AG04449 (cell line): ENCODE results near the gene ZFP82.

Experiments used
- CTCF ChIA-PET: fragments of 350-600 bp; formaldehyde crosslinking; extraction: SDS; loops from one replicate; lab custom pipeline; 2021; ENCODE audit warnings: antibody characterized with exemption; lab: Yijun Ruan, JAX
- POLR2A ChIA-PET: fragments of 400-600, 350-600 bp; formaldehyde crosslinking; extraction: SDS; loops from one replicate; lab custom pipeline; 2020; ENCODE audit warnings: antibody characterized with exemption, inconsistent platforms; lab: Yijun Ruan, JAX
- DNase-seq: peaks from one replicate; pipeline ENCODE4 v3.0.0-alpha.2; 2010; ENCODE audit warnings: low read depth, low spot score
- H3K4me3 ChIP-seq: 2 replicates; pipeline ENCODE4 v1.5.1; 2011; ENCODE audit warnings: low read depth, mild to moderate bottlenecking, control low read depth, low read length
- CTCF ChIP-seq: IDR thresholded peaks from one replicate; pipeline ENCODE4 v1.5.1; 2011; ENCODE audit warnings: mild to moderate bottlenecking, moderate library complexity, low read length, control low read depth, inconsistent platforms; ENCODE audit not compliant: insufficient read depth; ENCODE audit errors: missing control alignments

The ZFP82 gene

GRCh38 chr19:36404498-36404897 lies 13.9 kb downstream of the ZFP82 start:
- no peak overlapping the region for H3K4me3 ChIP-seq
- POLR2A ChIA-PET, result no interaction called here
- TF ChIP-seq CTCF, result no peak
- DNase-seq, result no peak
- CTCF ChIA-PET, result interaction anchor here (1.4 kb wide), 1 partner anchor 10 kb away, joined by 4 read pairs; no protein-coding TSS in a partner anchor

GRCh38 chr19:36401475-36401874 lies 17.0 kb downstream of the ZFP82 start:
- ChIA-PET CTCF (no interaction called here), POLR2A (no interaction called here)
- TF ChIP-seq CTCF, result no peak
- no peak for DNase-seq
- no peak overlapping the region for H3K4me3 ChIP-seq

GRCh38 chr19:36398571-36398970 lies 19.9 kb downstream of the ZFP82 start:
- CTCF ChIA-PET, result no interaction called here
- POLR2A ChIA-PET, result no interaction called here
- no peak for DNase-seq
- H3K4me3 ChIP-seq, result no peak overlapping the region
- TF ChIP-seq CTCF, result no peak

GRCh38 chr19:36392916-36393673 lies 25.3 kb downstream of the ZFP82 start:
- ChIA-PET POLR2A (no interaction called here), CTCF (no interaction called here)
- TF ChIP-seq CTCF, result no peak
- DNase-seq, result no peak
- H3K4me3 ChIP-seq, result no peak overlapping the region

- no peak for DNase-seq
- TF ChIP-seq CTCF, result no peak
- CTCF ChIA-PET, result interaction anchor here (1.6 to 1.7 kb wide), 2 partner anchors 11 to 13 kb away, joined by 3 to 4 read pairs; no protein-coding TSS in a partner anchor
- POLR2A ChIA-PET, result no interaction called here
- H3K4me3 ChIP-seq, result peak overlapping the region; percentile 93
Measured at GRCh38 chr19:36379510-36379819, 39.0 kb downstream of the ZFP82 start.

GRCh38 chr19:36378625-36379509 lies 39.6 kb downstream of the ZFP82 start, which contains the start of gene ZFP14:
TSS of gene ZFP14 (minus strand) at chr19:36379201. CDS start at chr19:36367892, 11,309 bp downstream.
- peak; percentile 26 for TF ChIP-seq CTCF
- DNase-seq, result peak; percentile 38
- CTCF ChIA-PET, result interaction anchor here (1.6 to 1.7 kb wide), 2 partner anchors 10 to 12 kb away, joined by 3 to 4 read pairs; no protein-coding TSS in a partner anchor
- H3K4me3 ChIP-seq, result peak within 1 kb of the TSS; percentile 93
- POLR2A ChIA-PET, result no interaction called here
